G401 (cell line): Measurements from ENCODE around the gene SQOR. TPM values are rescaled to one million over a fixed set of nuclear protein-coding genes. Genes with fewer than 3 reads are reported as not detected.
"Not testable (repeated sequence)": the region's sequence is repeated elsewhere in the genome, so short reads cannot be mapped to it uniquely, and the experiment has no call there.

Experiments
- DNase-seq: peaks from one replicate; pipeline ENCODE4 v3.0.0-alpha.2; 2015; ENCODE audit warnings: low spot score
- in situ Hi-C: cut with HindIII; loops from 2 replicates; pipeline ENCODE4 v1.10.0; 2016; ENCODE audit warnings: low sequenced_read_pairs, mixed read lengths
- total RNA-seq: library from RNA; depleted of rRNA; stranded (reverse); fragments of >200 nt; shearing (Covaris generic); gene quantifications from 2 replicates; pipeline ENCODE4 v1.2.3, GENCODE V29; 2014

SQOR gene
- total RNA-seq, 1 experiment from 2014 or later, result 80.3 TPM

DNA sequence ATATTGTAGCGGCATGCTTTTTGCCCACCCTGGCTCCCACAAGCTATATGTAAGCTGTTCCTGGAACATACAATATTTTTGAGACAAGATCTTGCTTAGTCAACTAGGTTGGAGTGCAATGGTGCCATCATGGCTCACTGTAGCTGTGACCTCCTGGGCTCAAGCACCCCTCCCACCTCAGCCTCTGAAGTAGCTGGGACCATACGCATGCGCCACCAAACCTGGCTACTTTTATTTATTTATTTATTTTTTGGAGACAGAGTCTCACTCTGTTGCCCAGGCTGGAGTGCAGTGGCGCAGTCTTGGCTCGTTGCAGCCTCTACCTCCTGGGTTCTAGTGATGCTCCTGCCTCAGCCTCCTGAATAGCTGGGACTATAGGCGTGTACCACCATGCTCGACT lies 6.7 kb upstream of the SQOR start:
- in situ Hi-C loops, result no loop called here
- no peak for DNase-seq

- DNase-seq, result no peak
- in situ Hi-C loops, result no loop called here
Measured at GRCh38 chr15:45630917-45631691, 3.7 kb upstream of the SQOR start.

DNA sequence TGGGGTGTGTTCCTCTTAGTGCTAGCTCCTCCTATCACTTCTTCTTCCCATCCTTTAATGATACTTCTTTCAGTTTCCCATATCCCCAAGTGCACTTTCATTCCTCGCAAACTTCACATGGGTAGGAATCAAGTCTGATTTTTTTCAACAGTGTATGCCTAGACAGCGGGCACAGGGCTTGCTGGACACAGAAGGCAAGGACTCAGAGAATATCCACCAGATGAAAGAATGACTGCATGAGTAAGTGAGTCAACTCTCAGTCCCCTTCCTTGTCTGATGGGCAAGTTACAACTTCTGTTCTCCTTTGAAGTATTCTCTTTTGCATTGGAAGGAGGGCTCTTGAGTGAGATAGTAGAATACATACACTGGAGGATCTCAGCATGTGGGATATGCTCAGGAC lies 3.1 kb upstream of the SQOR start:
- DNase-seq, result no peak
- in situ Hi-C loops, result no loop called here

DNA sequence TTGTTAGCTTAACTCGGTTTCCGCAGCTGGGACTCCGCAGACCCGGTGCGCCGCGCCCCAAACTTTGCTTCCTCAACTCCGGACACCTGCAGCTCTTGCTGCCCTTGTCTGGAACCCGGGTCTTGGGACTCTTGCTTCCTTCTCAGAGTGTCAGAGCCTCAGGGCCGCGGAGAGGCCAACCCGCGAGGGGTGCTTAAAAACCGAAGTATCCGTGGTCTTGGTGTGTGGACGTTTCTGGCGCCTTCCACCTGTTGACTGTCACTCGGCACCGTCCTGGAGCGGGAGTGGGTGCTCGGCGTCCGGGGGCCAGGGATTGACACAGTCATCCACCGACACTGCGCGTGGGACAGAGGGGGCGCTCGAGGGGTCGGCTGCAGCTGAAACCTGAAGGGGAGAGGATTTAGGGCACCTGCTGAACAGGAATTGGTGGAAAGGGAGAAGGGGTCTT lies 386 bp downstream of the SQOR start:
- in situ Hi-C loops, result no loop called here
- no peak for DNase-seq

GRCh38 chr15:45635763-45636292 lies 999 bp downstream of the SQOR start:
- in situ Hi-C loops, result no loop called here
- no peak for DNase-seq

- DNase-seq, result no peak
- in situ Hi-C loops, result no loop called here
Measured at GRCh38 chr15:45637141-45637540, 2.3 kb downstream of the SQOR start.

GRCh38 chr15:45637552-45638033 lies 2.8 kb downstream of the SQOR start:
- in situ Hi-C loops, result no loop called here
- DNase-seq, result peak; percentile 10

DNA sequence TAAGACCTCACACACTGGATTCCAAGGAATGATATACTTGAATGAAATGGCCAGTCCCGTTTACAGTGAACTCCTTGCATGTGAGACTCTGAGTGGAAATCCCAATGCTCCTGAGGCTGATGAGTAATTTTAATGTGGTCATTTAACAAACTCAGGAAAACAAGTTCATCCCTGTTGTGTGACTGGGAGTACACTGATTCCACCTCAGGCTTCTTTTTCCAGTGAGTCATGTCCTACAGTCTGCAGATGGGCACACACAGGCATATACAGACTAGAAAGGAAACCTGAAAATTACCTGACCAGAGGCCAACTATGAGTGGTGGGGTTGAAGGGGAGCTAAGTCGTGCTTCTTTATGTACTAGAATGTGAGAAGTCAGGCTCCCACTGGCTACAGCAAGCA lies 5.8 kb downstream of the SQOR start:
- in situ Hi-C loops, result no loop called here
- DNase-seq, result no peak

DNA sequence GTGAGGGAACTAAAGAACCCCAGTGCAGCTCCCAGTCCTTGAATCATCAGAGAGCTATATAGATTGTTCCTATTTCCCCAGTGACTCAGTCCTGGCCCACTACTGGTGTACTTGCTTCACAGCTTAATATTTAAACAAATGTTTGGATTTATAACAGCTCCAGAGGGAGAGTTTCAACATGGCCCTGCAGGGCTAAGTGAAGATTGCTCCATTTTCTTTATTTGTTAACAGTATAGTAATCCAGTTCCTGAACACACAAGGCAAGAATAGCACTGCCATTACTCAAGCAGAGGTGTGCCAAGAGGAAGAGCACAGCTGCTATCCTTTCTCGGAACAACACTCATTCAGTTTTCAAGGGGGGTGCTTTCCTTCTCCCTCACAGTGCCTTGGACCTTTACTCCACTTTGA lies 6.5 kb downstream of the SQOR start:
- no peak for DNase-seq
- in situ Hi-C loops, result no loop called here

GRCh38 chr15:45641999-45642932 lies 7.4 kb downstream of the SQOR start:
- no peak for DNase-seq
- in situ Hi-C loops, result no loop called here

DNA sequence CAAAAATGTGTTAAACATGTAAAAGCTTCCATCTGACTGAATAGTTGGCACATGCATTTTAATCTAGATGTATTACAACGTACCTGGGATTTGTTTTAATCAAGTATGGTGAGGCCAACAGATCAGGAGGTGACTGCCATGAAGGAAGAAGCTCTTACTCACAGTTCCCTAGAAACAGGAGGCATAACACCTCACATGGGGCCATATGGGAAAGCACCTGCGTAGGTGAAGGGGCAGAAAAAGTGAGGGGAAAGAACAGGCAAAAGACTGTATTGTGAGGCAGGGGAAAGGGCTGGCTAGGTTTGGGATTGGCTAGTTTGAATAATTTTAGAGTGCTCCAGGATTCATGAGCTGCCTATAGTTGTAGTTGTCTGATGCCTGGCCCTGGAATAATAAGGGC lies 9.6 kb downstream of the SQOR start:
- in situ Hi-C loops, result no loop called here

GRCh38 chr15:45645026-45645980 lies 10.5 kb downstream of the SQOR start:
- peak; percentile 4 for DNase-seq
- in situ Hi-C loops, result no loop called here

More for the DNA sequence above, 9.6 kb downstream of the SQOR start:
- DNase-seq, result no peak

DNA sequence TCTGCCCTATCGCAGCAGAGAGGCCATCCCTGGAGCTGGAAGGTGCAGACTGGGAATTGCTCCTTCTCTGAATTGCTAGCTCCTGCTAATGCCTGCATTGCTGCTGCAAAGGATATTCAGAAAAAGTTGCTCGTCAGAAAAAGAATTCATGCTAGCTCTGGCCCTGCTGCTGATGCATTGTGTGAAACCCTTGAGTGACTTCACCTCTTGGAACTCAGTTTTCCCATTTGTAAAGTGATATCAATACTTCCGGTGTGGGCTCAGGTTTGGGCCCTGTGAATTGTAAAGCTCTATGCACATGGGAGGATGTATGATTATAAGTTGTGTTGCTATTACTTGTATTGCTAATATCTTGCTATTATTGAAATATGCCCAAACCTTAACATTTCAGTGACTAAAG lies 11.4 kb downstream of the SQOR start:
- DNase-seq, result no peak
- in situ Hi-C loops, result no loop called here

- in situ Hi-C loops, result no loop called here
- no peak for DNase-seq
Measured at GRCh38 chr15:45647828-45648227, 13.0 kb downstream of the SQOR start.

DNA sequence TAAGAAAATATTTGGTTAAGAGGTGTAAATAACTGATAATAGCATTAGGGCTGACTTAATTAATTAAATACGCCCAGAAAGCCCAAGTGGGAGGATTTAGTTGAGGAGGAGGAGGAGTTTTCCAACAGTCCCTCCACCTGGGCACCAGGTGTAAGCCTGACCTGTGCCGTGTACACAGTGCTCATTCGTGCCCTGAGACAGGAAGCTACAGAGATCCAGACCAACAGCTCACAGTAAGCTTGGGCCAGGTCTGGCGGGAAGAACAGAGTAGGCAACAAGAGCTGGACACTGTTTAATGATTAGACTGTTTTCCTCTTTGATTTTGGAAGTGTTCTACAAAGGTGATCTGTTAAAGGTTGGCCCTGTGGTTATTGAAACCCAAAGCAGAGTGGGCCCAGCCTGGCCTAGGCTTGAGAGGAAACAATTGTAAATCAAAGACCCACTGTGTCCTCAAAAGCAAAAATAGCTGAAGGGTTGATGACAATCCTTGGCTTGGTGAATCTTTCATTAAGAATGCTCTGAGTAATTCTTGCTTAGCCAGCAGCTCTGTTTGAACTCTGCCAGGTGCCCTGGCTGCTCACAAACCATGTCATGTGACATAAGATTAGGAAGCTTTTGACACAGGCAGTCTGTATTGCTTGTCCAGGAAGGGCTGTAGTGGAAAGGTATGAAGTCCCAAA lies 13.8 kb downstream of the SQOR start:
- in situ Hi-C loops, result no loop called here

DNA sequence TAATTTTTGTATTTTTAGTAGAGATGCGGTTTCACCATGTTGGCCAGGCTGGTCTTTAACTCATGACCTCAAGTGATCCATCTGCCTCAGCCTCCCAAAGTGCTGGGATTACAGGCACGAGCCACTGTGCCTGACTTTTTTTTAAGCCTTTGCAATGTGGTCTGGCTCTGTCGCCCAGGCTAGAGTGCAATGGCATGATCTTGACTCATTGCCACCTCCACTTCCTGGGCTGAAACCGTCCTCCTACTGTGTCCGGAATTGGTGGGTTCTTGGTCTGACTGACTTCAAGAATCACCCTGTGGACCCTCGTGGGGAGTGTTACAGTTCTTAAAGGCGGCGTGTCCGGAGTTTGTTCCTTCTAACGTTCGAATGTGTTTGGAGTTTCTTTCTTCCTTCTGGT lies 15.2 kb downstream of the SQOR start:
- DNase-seq, in situ Hi-C loops: not testable (repeated sequence)

More for the DNA sequence above, 13.8 kb downstream of the SQOR start:
- no peak for DNase-seq

DNA sequence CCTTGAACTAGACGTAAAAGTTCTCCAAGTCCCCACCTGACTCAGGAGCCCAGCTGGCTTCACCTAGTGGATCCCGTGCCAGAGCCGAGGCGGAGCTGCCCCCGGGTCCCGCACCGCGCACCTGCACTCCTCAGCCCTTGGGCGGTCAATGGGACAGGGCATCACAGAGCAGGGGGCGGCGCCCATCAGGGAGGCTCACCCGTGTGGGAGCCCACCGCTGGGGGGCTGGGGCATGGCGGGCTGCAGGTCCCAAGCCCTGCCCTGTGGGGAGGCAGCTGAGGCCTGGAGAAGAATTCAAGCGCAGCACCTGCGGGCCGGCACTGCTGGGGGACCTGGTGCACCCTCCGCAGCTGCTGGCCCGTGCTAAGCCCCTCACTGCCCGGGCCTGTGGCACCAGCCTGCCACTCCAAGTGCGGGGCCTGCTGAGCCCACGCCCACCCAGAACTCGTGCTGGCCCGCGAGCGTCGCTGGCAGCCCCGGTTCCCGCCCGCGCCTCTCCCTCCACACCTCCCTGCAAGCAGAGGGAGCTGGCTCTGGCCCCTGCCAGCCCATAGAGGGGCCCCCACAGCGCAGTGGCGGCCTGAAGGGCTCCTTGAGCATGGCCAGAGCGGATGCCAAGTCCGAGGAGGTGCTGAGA lies 16.2 kb downstream of the SQOR start:
- in situ Hi-C loops, result no loop called here

More for the DNA sequence above, 16.2 kb downstream of the SQOR start:
- DNase-seq, result no peak
